NCI-H2029 treated with DMSO at 0.1 percent for 48 hours (cell line): ENCODE results near the gene RWDD1.
A peak's percentile ranks its signal among the peaks of the same experiment; 100 is the strongest.

Experiments used
- DNase-seq: peaks from one replicate; lab custom pipeline; 2025; lab: John Stamatoyannopoulos, UW

The RWDD1 gene

GRCh38 chr6:116570856-116571682, at the start of gene RWDD1:
TSS of gene RWDD1 (plus strand) at chr6:116571504. CDS start at chr6:116571583, 79 bp downstream.
- peak; percentile 100 for DNase-seq

- no peak for DNase-seq
Measured at GRCh38 chr6:116522896-116523295, 48.4 kb upstream of the RWDD1 start.

GRCh38 chr6:116524236-116524635, 47.1 kb upstream of the RWDD1 start:
- no peak for DNase-seq

GRCh38 chr6:116528133-116528532, 43.2 kb upstream of the RWDD1 start:
- DNase-seq = peak; percentile 99

- peak; percentile 90 for DNase-seq
Measured at GRCh38 chr6:116528780-116529179, 42.5 kb upstream of the RWDD1 start.

GRCh38 chr6:116529466-116530290, 41.6 kb upstream of the RWDD1 start:
- DNase-seq = peak; percentile 94

GRCh38 chr6:116530436-116530835, 40.9 kb upstream of the RWDD1 start:
- DNase-seq = peak; percentile 100

- peak; percentile 100 for DNase-seq
Measured at GRCh38 chr6:116531675-116532570, 39.4 kb upstream of the RWDD1 start.

- no peak for DNase-seq
Measured at GRCh38 chr6:116533233-116533957, 37.9 kb upstream of the RWDD1 start.

GRCh38 chr6:116535109-116535508, 36.2 kb upstream of the RWDD1 start:
- no peak for DNase-seq

- peak; percentile 100 for DNase-seq
Measured at GRCh38 chr6:116536216-116536621, 35.1 kb upstream of the RWDD1 start.

- no peak for DNase-seq
Measured at GRCh38 chr6:116542426-116542825, 28.9 kb upstream of the RWDD1 start.

- peak; percentile 96 for DNase-seq
Measured at GRCh38 chr6:116543149-116543548, 28.2 kb upstream of the RWDD1 start.

GRCh38 chr6:116545651-116546050, 25.7 kb upstream of the RWDD1 start, which contains the start of gene TRAPPC3L:
TSS of gene TRAPPC3L (minus strand) at chr6:116545684. CDS start at chr6:116545514, 170 bp downstream.
- no peak for DNase-seq

GRCh38 chr6:116547358-116547757, 23.9 kb upstream of the RWDD1 start:
- no peak for DNase-seq

GRCh38 chr6:116550796-116551195, 20.5 kb upstream of the RWDD1 start:
- DNase-seq = no peak

- DNase-seq = no peak
Measured at GRCh38 chr6:116553451-116553850, 17.9 kb upstream of the RWDD1 start, which contains the start of gene CALHM4. TSS of gene CALHM4 (plus strand) at chr6:116553751. CDS start at chr6:116553794, 43 bp downstream.

- no peak for DNase-seq
Measured at GRCh38 chr6:116556065-116556464, 15.2 kb upstream of the RWDD1 start.

GRCh38 chr6:116556814-116557415, 14.4 kb upstream of the RWDD1 start:
- no peak for DNase-seq

- peak; percentile 99 for DNase-seq
Measured at GRCh38 chr6:116557893-116558292, 13.4 kb upstream of the RWDD1 start.

- DNase-seq = no peak
Measured at GRCh38 chr6:116560130-116560529, 11.2 kb upstream of the RWDD1 start.
